Memory B cell (primary cell): ENCODE data around the gene GPALPP1.

Source experiments
- ATAC-seq: fragments of 150-1000 bp; cut with Tn5 transposase; 2 replicates; pipeline ENCODE4 v1.10.0; 2021; ENCODE audit warnings: low read depth, mild to moderate bottlenecking, moderate library complexity
- DNase-seq, 2 donors: peaks; one replicate each; pipeline ENCODE4 v3.0.0; 2022; ENCODE audit warnings: low spot score in 2 of 2
- H3K27ac Mint-ChIP-seq: one replicate; pipeline ENCODE4 v1.8.0; 2022; ENCODE audit warnings: mild to moderate bottlenecking, moderate library complexity, mixed read lengths
- H3K27me3 Mint-ChIP-seq: one replicate; pipeline ENCODE4 v1.8.0; 2022; ENCODE audit warnings: mixed read lengths
- H3K36me3 Mint-ChIP-seq: one replicate; pipeline ENCODE4 v1.8.0; 2022; ENCODE audit warnings: mild to moderate bottlenecking, mixed read lengths
- H3K4me1 Mint-ChIP-seq: one replicate; pipeline ENCODE4 v1.8.0; 2022; ENCODE audit warnings: mixed read lengths
- H3K4me3 Mint-ChIP-seq: one replicate; pipeline ENCODE4 v1.8.0; 2022; ENCODE audit warnings: mild to moderate bottlenecking, moderate library complexity, mixed read lengths
- H3K9me3 Mint-ChIP-seq: one replicate; pipeline ENCODE4 v1.8.0; 2022; ENCODE audit warnings: mixed read lengths

GPALPP1 gene

DNA sequence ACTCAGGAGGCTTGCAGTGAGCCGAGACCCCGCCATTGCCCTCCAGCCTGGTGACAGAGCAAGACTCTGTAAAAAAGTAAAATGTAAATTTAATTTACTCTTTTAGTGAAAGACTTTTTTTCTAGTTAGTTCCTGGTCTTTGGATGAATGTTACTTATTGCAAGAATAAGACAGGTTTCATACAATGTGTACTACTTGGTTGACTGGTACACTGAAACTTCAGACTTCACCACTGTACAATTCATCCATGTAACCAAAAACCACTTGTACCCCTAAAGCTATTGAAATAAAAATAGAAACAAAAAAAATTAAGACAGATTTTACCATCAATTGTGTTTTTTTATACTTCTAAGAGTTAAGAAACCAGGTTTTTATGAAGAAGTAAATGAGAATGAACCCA is 35.5 kb downstream of the GPALPP1 start:
- no peak for DNase-seq
- ATAC-seq, result no peak
- H3K27ac Mint-ChIP-seq, result no peak overlapping the region
- no peaks in the 10 kb centered on the region for H3K4me1 Mint-ChIP-seq
- H3K9me3 Mint-ChIP-seq, result no peaks in the 10 kb centered on the region
- H3K27me3 Mint-ChIP-seq, result no peaks in the 10 kb centered on the region
- no peak overlapping the region for H3K4me3 Mint-ChIP-seq
- H3K36me3 Mint-ChIP-seq, result peaks cover 31% of the 10 kb centered on the region

DNA sequence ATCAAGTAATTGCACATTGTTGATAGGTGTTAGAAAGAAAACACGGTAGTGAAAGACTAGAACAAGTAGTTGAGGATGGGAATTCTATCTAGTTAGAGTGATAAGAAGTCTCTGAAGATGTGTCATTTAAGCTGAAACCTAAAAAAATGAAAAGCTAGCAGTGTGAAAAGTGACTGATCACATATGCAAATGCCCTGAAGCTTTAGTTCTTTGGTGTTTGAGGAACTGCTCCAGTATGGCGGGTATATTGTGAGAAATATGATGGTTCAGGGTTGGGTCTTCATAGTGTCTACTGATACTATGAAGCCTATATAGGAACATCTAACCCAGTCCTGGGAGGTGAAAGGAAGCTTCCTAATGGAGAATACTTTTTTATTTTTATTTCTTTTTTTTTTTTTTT is 45.0 kb downstream of the GPALPP1 start:
- Mint-ChIP-seq H3K27me3 (no peaks in the 10 kb centered on the region), H3K27ac (peak overlapping the region; percentile 22), H3K4me1 (peaks cover 2% of the 10 kb centered on the region), H3K4me3 (no peak overlapping the region), H3K9me3 (no peaks in the 10 kb centered on the region), H3K36me3 (peaks cover 15% of the 10 kb centered on the region)
- ATAC-seq, result no peak
- DNase-seq, result no peak

GRCh38 chr13:45036206-45036605 is 46.9 kb downstream of the GPALPP1 start:
- Mint-ChIP-seq H3K36me3 (peaks cover 14% of the 10 kb centered on the region), H3K9me3 (no peaks in the 10 kb centered on the region), H3K4me1 (peaks cover 2% of the 10 kb centered on the region), H3K27ac (no peak overlapping the region), H3K27me3 (no peaks in the 10 kb centered on the region), H3K4me3 (no peak overlapping the region)
- DNase-seq (no peak), ATAC-seq (no peak)

- Mint-ChIP-seq H3K4me1 (no peaks in the 10 kb centered on the region), H3K27me3 (peaks cover 4% of the 10 kb centered on the region), H3K27ac (no peak overlapping the region), H3K9me3 (no peaks in the 10 kb centered on the region), H3K4me3 (no peak overlapping the region), H3K36me3 (no peaks in the 10 kb centered on the region)
- ATAC-seq (no peak), DNase-seq (no peak)
Observed at GRCh38 chr13:45040173-45040572, 50.8 kb downstream of the GPALPP1 start.

GRCh38 chr13:45040622-45041021 is 51.3 kb downstream of the GPALPP1 start:
- Mint-ChIP-seq H3K27me3 (peaks cover 4% of the 10 kb centered on the region), H3K27ac (no peak overlapping the region), H3K4me3 (no peak overlapping the region), H3K9me3 (no peaks in the 10 kb centered on the region), H3K36me3 (no peaks in the 10 kb centered on the region), H3K4me1 (no peaks in the 10 kb centered on the region)
- no peak for ATAC-seq
- no peak for DNase-seq

DNA sequence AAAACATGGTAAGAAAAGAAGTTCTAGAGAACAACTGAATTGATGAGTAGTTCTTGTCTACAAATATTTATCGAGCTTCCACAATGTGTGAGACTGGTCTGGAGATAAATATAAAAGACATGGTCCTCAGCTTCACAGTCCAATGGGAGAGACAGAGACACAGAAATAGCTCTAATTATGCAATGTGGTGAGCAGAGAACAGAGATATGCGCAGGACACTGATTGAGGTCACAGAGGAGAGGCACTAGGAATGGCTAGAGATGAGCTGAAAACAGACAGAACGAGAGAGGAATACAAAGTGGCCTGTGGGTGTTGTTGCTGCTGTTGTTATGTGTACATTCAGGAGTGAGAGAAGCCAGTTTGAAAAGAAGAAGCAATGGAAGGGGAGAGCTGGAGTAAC is 53.2 kb downstream of the GPALPP1 start:
- no peak for DNase-seq
- Mint-ChIP-seq H3K36me3 (no peaks in the 10 kb centered on the region), H3K4me3 (no peak overlapping the region), H3K27me3 (peaks cover 4% of the 10 kb centered on the region), H3K9me3 (no peaks in the 10 kb centered on the region), H3K27ac (no peak overlapping the region), H3K4me1 (peaks cover 4% of the 10 kb centered on the region)
- ATAC-seq, result no peak

GRCh38 chr13:45046445-45046844 is 57.1 kb downstream of the GPALPP1 start:
- Mint-ChIP-seq H3K36me3 (no peaks in the 10 kb centered on the region), H3K4me3 (peak overlapping the region; percentile 19), H3K4me1 (peaks cover 16% of the 10 kb centered on the region), H3K27ac (no peak overlapping the region), H3K27me3 (peaks cover 14% of the 10 kb centered on the region), H3K9me3 (no peaks in the 10 kb centered on the region)
- no peak for DNase-seq
- ATAC-seq, result no peak

DNA sequence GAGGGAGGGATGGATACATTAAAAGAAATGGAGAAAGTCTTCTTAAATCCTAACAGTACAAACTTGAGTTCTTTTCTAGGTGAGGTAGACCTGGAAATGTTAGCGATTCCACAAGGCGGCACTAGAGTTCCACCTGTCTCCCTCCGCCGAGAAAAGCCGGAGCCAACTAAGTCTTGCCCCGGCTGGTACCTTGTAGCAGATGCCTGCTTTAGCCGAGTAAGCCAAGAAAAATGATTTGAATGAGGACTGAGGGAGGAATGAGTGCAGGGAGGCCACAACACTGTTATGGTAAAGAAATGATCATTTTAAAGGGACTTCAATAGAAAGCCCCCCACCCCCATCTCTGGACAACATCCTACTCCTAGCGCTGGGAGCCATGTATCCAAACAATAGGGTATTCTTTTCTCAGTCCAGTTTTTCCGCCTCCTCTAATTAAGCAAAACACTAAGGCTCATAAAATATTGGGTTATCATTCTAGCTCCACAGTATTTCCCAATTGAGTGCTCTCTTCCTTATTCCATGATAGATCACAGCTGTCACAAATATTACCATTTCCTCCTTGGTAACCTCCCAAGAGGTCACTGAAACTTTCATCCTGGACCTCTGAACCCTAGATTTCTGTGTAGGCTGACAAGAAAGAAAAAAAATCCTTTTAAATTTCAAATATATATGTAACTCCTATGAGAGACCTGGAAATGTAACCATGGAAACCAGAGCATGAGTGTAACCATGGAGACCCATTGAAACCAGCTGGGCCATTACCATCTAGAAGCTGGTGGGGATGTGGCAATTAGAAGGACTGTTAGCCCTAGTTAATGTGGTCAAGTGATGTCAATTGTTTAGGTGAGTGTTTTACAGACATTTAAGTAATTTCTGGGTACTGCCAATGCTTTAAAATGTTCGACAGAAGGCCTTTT is 58.3 kb downstream of the GPALPP1 start:
- ATAC-seq (peak; percentile 87), DNase-seq (peak; percentile 74 to 78)
- peaks cover 15% of the 10 kb centered on the region for H3K27me3 Mint-ChIP-seq
- H3K36me3 Mint-ChIP-seq, result no peaks in the 10 kb centered on the region
- peaks cover 18% of the 10 kb centered on the region for H3K4me1 Mint-ChIP-seq
- H3K27ac Mint-ChIP-seq, result no peak overlapping the region
- H3K9me3 Mint-ChIP-seq, result no peaks in the 10 kb centered on the region
- H3K4me3 Mint-ChIP-seq, result peak overlapping the region; percentile 63

DNA sequence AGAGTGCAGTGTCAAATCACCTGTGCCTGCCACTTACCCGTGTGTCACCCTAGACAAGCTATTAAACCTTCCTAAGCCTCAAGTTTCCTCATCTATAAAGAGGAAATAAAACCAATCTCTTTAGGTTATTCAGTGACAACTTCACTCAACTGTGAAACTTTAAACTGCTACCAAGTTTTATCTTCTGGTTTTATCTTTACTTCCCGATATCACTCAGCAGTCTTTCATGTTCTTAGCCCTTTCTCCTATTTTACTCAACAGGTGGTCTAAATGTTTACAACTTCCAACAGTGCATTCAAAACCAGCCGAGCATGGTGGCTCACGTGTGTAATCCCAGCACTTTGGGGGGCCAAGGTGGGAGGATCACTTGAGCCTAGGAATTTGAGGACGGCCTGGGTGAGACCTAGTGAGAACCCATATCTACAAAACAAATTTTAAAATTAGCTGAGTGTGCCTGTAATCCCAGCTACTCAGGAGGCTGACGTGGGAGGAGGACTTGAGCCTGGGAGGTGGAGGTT is 59.6 kb downstream of the GPALPP1 start:
- no peaks in the 10 kb centered on the region for H3K9me3 Mint-ChIP-seq
- no peak overlapping the region for H3K27ac Mint-ChIP-seq
- DNase-seq, result no peak
- H3K36me3 Mint-ChIP-seq, result no peaks in the 10 kb centered on the region
- H3K27me3 Mint-ChIP-seq, result peaks cover 14% of the 10 kb centered on the region
- peaks cover 18% of the 10 kb centered on the region for H3K4me1 Mint-ChIP-seq
- ATAC-seq, result peak; percentile 62
- H3K4me3 Mint-ChIP-seq, result no peak overlapping the region

DNA sequence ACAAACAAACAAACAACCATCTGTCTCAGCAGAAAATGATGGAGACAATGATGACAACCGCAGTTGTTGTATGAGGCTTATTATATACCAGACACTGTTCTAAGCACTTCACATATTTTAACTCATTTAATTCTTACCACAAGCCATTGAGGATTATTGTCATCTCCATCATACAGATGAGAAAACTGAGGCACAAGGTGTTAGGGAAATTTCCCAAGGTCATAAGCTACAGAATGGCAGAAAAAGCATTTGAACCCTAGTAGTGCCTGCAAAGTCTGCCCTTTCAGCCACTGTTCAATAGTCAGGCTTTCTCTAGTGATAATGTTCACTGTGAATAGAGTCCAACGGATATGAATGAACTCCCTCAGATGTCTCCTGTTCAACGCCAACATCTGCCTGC is 60.1 kb downstream of the GPALPP1 start:
- Mint-ChIP-seq H3K9me3 (no peaks in the 10 kb centered on the region), H3K4me3 (no peak overlapping the region), H3K27me3 (peaks cover 14% of the 10 kb centered on the region), H3K36me3 (no peaks in the 10 kb centered on the region), H3K4me1 (peaks cover 18% of the 10 kb centered on the region), H3K27ac (no peak overlapping the region)
- DNase-seq (no peak), ATAC-seq (no peak)

DNA sequence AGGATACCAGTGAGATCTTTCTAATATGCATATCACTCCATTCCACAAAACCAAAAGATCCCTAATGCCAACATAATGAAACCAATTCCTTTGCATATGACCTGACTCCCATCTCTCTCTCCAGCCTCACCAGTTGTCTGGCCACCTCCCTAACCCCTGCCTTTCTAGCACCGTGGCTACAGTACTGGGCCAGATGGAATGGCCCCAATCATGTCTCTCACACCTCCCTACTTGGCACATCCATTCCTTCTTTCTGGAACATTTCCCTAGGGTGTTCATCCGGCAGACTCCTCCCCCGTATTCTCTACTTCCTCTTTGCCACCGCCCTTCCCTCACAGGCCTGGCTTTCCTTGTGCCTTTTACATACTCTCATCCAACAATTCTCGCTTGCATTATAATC is 62.0 kb downstream of the GPALPP1 start:
- DNase-seq (no peak), ATAC-seq (no peak)
- Mint-ChIP-seq H3K4me3 (no peak overlapping the region), H3K27me3 (peaks cover 14% of the 10 kb centered on the region), H3K36me3 (no peaks in the 10 kb centered on the region), H3K4me1 (peaks cover 18% of the 10 kb centered on the region), H3K27ac (no peak overlapping the region), H3K9me3 (no peaks in the 10 kb centered on the region)

GRCh38 chr13:45055198-45055901 is 66.0 kb downstream of the GPALPP1 start:
- no peak for DNase-seq
- peaks cover 15% of the 10 kb centered on the region for H3K27me3 Mint-ChIP-seq
- peaks cover 9% of the 10 kb centered on the region for H3K4me1 Mint-ChIP-seq
- no peaks in the 10 kb centered on the region for H3K36me3 Mint-ChIP-seq
- peaks cover 1% of the 10 kb centered on the region for H3K9me3 Mint-ChIP-seq
- H3K4me3 Mint-ChIP-seq, result no peak overlapping the region
- no peak overlapping the region for H3K27ac Mint-ChIP-seq
- ATAC-seq, result no peak

- no peaks in the 10 kb centered on the region for H3K36me3 Mint-ChIP-seq
- no peak for DNase-seq
- no peak overlapping the region for H3K4me3 Mint-ChIP-seq
- peaks cover 11% of the 10 kb centered on the region for H3K27me3 Mint-ChIP-seq
- H3K9me3 Mint-ChIP-seq, result peaks cover 1% of the 10 kb centered on the region
- no peak overlapping the region for H3K27ac Mint-ChIP-seq
- ATAC-seq, result no peak
- H3K4me1 Mint-ChIP-seq, result peaks cover 9% of the 10 kb centered on the region
Observed at GRCh38 chr13:45055902-45056648, 66.7 kb downstream of the GPALPP1 start.

DNA sequence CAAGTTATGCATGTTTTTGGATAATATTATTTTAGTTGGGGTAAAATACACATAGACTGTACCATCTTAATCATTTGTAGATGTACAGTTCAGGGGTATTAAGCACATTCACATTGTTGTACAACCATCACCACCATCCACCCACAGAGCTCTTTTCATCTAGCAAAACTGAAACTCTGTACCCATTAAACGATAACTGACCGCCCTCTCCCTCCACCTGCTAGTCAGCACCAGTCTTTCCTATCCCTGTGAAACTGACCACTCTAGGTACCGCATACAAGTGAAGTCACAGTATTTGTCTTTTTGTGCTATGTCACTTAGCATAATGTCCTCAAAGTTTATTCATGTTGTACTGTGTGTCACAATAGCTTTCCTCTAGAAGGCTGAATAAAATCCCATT is 70.7 kb downstream of the GPALPP1 start:
- Mint-ChIP-seq H3K36me3 (no peaks in the 10 kb centered on the region), H3K4me3 (no peak overlapping the region), H3K27me3 (peaks cover 6% of the 10 kb centered on the region), H3K9me3 (peaks cover 1% of the 10 kb centered on the region), H3K4me1 (peaks cover 6% of the 10 kb centered on the region), H3K27ac (no peak overlapping the region)
- no peak for ATAC-seq
- no peak for DNase-seq
